Measurements from ENCODE around the gene HEPACAM2. TPM values are rescaled to one million over a fixed set of nuclear protein-coding genes. Genes with fewer than 3 reads are reported as not detected.

Gene HEPACAM2
- total and polyA plus RNA-seq, 2 of the 4 experiments (the other 2 are of a cell fraction), result under 0.01 to 0.05 TPM

DNA sequence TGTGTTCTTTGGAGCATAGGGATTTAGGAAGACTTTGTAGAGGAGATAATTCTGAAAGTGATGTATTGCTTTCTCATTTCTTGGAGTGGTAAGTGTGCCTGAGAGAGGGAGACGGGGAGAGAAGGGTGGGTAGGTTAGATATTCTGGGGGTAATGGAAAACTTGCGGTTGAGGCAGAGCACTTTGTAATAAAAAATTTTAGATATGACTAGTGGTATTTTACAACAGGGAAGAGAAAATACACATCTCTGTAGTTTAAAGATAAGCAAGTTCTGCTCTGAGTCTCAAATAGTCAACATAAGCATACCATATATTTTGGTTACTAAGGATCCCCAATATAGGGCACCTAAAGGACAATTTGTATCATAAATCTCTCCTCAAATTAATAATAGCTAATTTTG lies 12.5 kb upstream of the HEPACAM2 start:
- DNase-seq (no peak), ATAC-seq (ENCODE audit: low read depth) (no peak)
- no peak overlapping the region for H4K5ac ChIP-seq (ENCODE audit: low read depth, low read length)
- no peak overlapping the region for H2AFZ ChIP-seq (replicated peaks; ENCODE audit: low read length, poor library complexity)
- in situ Hi-C loops (cut with MboI; ENCODE audit: low sequenced_read_pairs) (loop anchor here (25.0 kb wide), 1 partner anchor 974 kb away; no protein-coding TSS in a partner anchor), dilution Hi-C loops (cut with HindIII; ENCODE audit: low sequenced_read_pairs, unreplicated experiment) (no loop called here), intact Hi-C loops (cut with micrococcal nuclease) (no loop called here)
- 0 out of 2 replicates have a peak, but pooled peaks cover 1% of the 10 kb centered on the region for H3K36me3 ChIP-seq (ENCODE audit: control insufficient read depth, insufficient read depth, low read length)
- no peak overlapping the region for H2AK5ac ChIP-seq (ENCODE audit: low read depth, low read length)
- no CpG with 5 or more reads among the region's 2 CpGs for WGBS, 2 experiments (ENCODE audit: extremely low coverage in 2 of 2, insufficient read length in 1 of 2)
- no peak overlapping the region for H3K18ac ChIP-seq (ENCODE audit: low read depth, low read length)
- H4K20me1 ChIP-seq (ENCODE audit: insufficient read depth, low read length), result no peaks in the 10 kb centered on the region
- H2BK20ac ChIP-seq (ENCODE audit: low read depth, low read length), result no peak overlapping the region
- no peaks in the 10 kb centered on the region for H3K9me3 ChIP-seq (ENCODE audit: control insufficient read depth, insufficient read depth, low read length)
- 0 out of 2 replicates have a peak, but pooled peaks cover under 1% of the 10 kb centered on the region for H3K9me1 ChIP-seq (ENCODE audit: insufficient read depth, low read length)
- H3K4me2 ChIP-seq (ENCODE audit: low read depth, low read length), result no peak overlapping the region
- no peak overlapping the region for H3K27ac ChIP-seq (ENCODE audit: insufficient read depth, low read length)
- H4K91ac ChIP-seq (ENCODE audit: insufficient read depth, low read depth, low read length), result no peak overlapping the region
- no peak overlapping the region for H3K14ac ChIP-seq (replicated peaks; ENCODE audit: low read depth, low read length)
- H3K79me1 ChIP-seq (ENCODE audit: low read depth in 1 of 2, low read length in 2 of 2), result peaks cover 8 to 14% of the 10 kb centered on the region in 2 experiments
- H2BK5ac ChIP-seq (ENCODE audit: low read depth, low read length, poor library complexity, severe bottlenecking), result no peak overlapping the region
- no peak overlapping the region for H3K9ac ChIP-seq (ENCODE audit: low read depth, low read length)
- H3K27me3 ChIP-seq (ENCODE audit: control insufficient read depth, insufficient read depth, low read length), result no peaks in the 10 kb centered on the region
- no peak overlapping the region for H3K4ac ChIP-seq (ENCODE audit: low read depth, low read length)
- H2BK120ac ChIP-seq (ENCODE audit: low read depth, low read length), result no peak overlapping the region
- no peak overlapping the region for H3K23ac ChIP-seq (ENCODE audit: low read depth, low read length)
- no peak overlapping the region for H4K8ac ChIP-seq (ENCODE audit: low read depth in 2 of 2, low read length in 2 of 2)
- no peak overlapping the region for H3K4me3 ChIP-seq (ENCODE audit: insufficient read depth, low read depth, low read length)
- no peak overlapping the region for H2BK15ac ChIP-seq (ENCODE audit: low read depth, low read length)
- no peak overlapping the region for H3K56ac ChIP-seq (ENCODE audit: extremely low read depth, insufficient read depth, low read length)
- H2AK9ac ChIP-seq (replicated peaks; ENCODE audit: low read depth, low read length, poor library complexity), result no peak overlapping the region
- TF ChIP-seq CEBPB (IDR thresholded peaks at IDR 0.05; ENCODE audit: low read depth, low read length), result no peak
- no peak for TF ChIP-seq NFE2L2 (IDR thresholded peaks at IDR 0.05; ENCODE audit: low read depth, low read length)
- TF ChIP-seq RFX5 (IDR thresholded peaks at IDR 0.05; ENCODE audit: low read depth, low read length), result no peak
- TF ChIP-seq SMC3 (IDR thresholded peaks at IDR 0.05; ENCODE audit: low read depth, low read length), result no peak
- no peak for TF ChIP-seq POLR2A (IDR thresholded peaks at IDR 0.05; ENCODE audit: low read depth, low read length)
- TF ChIP-seq, protein P1, sequence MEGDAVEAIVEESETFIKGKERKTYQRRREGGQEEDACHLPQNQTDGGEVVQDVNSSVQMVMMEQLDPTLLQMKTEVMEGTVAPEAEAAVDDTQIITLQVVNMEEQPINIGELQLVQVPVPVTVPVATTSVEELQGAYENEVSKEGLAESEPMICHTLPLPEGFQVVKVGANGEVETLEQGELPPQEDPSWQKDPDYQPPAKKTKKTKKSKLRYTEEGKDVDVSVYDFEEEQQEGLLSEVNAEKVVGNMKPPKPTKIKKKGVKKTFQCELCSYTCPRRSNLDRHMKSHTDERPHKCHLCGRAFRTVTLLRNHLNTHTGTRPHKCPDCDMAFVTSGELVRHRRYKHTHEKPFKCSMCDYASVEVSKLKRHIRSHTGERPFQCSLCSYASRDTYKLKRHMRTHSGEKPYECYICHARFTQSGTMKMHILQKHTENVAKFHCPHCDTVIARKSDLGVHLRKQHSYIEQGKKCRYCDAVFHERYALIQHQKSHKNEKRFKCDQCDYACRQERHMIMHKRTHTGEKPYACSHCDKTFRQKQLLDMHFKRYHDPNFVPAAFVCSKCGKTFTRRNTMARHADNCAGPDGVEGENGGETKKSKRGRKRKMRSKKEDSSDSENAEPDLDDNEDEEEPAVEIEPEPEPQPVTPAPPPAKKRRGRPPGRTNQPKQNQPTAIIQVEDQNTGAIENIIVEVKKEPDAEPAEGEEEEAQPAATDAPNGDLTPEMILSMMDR (conservative IDR thresholded peaks at IDR 0.05; ENCODE audit: low read depth, low read length), result no peak
- no peak for TF ChIP-seq MXI1 (IDR thresholded peaks at IDR 0.05; ENCODE audit: borderline replicate concordance, low read depth, low read length)
- no peak for TF ChIP-seq RAD21 (IDR thresholded peaks at IDR 0.05; ENCODE audit: low read length)
- H3K4me1 ChIP-seq (ENCODE audit: control insufficient read depth, insufficient read depth, low read length), result no peaks in the 10 kb centered on the region
- no TSS peak for BruUV-seq (replicated peaks)
- CTCF ChIA-PET, result no interaction called here
- POLR2A ChIA-PET (ENCODE audit: unreplicated experiment), result interaction anchor here (0.5 kb wide), 1 partner anchor 138 kb away, joined by 6 read pairs; no protein-coding TSS in a partner anchor

All from IMR-90 (cell line).